ENCODE results near the gene KIAA0753. TPM values are rescaled to one million over a fixed set of nuclear protein-coding genes. Genes with fewer than 3 reads are reported as not detected.

Gene KIAA0753
- total RNA-seq, 1 experiment from 2014 or later, result 6.9 TPM

- peaks cover 22% of the 10 kb centered on the region for H3K4me1 ChIP-seq (ENCODE audit: insufficient read depth, low read length)
- intact Hi-C loops (cut with micrococcal nuclease), result loop anchor here (2.0 kb wide), 1 partner anchor 16 kb away; no protein-coding TSS in a partner anchor
- H3F3A ChIP-seq (ENCODE audit: low read length, unreplicated experiment), result no peaks in the 10 kb centered on the region
- H3K4me3 ChIP-seq (ENCODE audit: low read length), result peak overlapping the region; percentile 43
- H3K79me2 ChIP-seq (ENCODE audit: low read length), result peaks cover 16% of the 10 kb centered on the region
- ATAC-seq (peak; percentile 77), DNase-seq (peak; percentile 46)
- no peaks in the 10 kb centered on the region for H3K9me3 ChIP-seq (ENCODE audit: low read length)
- H2AFZ ChIP-seq (ENCODE audit: low read length), result no peak overlapping the region
- TF ChIP-seq EZH2phosphoT487 (IDR thresholded peaks at IDR 0.05; ENCODE audit: borderline replicate concordance, low read length), result no peak
- TF ChIP-seq EZH2 (IDR thresholded peaks at IDR 0.05; ENCODE audit: low read length, unreplicated experiment), result no peak
- TF ChIP-seq, protein P1, sequence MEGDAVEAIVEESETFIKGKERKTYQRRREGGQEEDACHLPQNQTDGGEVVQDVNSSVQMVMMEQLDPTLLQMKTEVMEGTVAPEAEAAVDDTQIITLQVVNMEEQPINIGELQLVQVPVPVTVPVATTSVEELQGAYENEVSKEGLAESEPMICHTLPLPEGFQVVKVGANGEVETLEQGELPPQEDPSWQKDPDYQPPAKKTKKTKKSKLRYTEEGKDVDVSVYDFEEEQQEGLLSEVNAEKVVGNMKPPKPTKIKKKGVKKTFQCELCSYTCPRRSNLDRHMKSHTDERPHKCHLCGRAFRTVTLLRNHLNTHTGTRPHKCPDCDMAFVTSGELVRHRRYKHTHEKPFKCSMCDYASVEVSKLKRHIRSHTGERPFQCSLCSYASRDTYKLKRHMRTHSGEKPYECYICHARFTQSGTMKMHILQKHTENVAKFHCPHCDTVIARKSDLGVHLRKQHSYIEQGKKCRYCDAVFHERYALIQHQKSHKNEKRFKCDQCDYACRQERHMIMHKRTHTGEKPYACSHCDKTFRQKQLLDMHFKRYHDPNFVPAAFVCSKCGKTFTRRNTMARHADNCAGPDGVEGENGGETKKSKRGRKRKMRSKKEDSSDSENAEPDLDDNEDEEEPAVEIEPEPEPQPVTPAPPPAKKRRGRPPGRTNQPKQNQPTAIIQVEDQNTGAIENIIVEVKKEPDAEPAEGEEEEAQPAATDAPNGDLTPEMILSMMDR (conservative IDR thresholded peaks at IDR 0.05; ENCODE audit: low read depth, low read length), result no peak
- peak overlapping the region; percentile 48 for H3K9ac ChIP-seq (ENCODE audit: low read length)
- no TSS peak for BruUV-seq (replicated peaks)
- no peaks in the 10 kb centered on the region for H3K27me3 ChIP-seq (ENCODE audit: low read length)
- H3K36me3 ChIP-seq (ENCODE audit: low read depth, low read length), result no peaks in the 10 kb centered on the region; the same call in 1 of the 2 replicates
- CTCF ChIA-PET, result interaction anchor here (0.7 kb wide), 1 partner anchor 154 kb away, joined by 3 read pairs; no protein-coding TSS in a partner anchor
- 0 out of 2 replicates have a peak, but pooled peaks cover 4% of the 10 kb centered on the region for H4K20me1 ChIP-seq (ENCODE audit: low read length)
- peak overlapping the region; percentile 72 for H3K4me2 ChIP-seq (ENCODE audit: low read length)
- peak overlapping the region; percentile 66 for H3K27ac ChIP-seq (ENCODE audit: low read length)
- no peaks in the 10 kb centered on the region for H3K9me2 ChIP-seq (replicated peaks; ENCODE audit: low read length)
- POLR2A ChIA-PET (ENCODE audit: unreplicated experiment), result interaction anchor here (0.6 kb wide), 1 partner anchor 141 kb away, joined by 3 read pairs; no protein-coding TSS in a partner anchor
Measured at GRCh38 chr17:6627019-6627418, 13.5 kb downstream of the KIAA0753 start.

- ChIA-PET POLR2A (ENCODE audit: unreplicated experiment) (no interaction called here), CTCF (interaction anchor here (0.5 to 0.7 kb wide), 2 partner anchors 25 to 154 kb away, joined by 3 to 5 read pairs; partner anchors contain the start of gene MED31)
- H3K27ac ChIP-seq (ENCODE audit: low read length), result peak overlapping the region; percentile 66
- H3K4me3 ChIP-seq (ENCODE audit: low read length), result peak overlapping the region; percentile 43
- H3K27me3 ChIP-seq (ENCODE audit: low read length), result no peaks in the 10 kb centered on the region
- peak overlapping the region; percentile 48 for H3K9ac ChIP-seq (ENCODE audit: low read length)
- H3K4me1 ChIP-seq (ENCODE audit: insufficient read depth, low read length), result peaks cover 22% of the 10 kb centered on the region
- peaks cover 16% of the 10 kb centered on the region for H3K79me2 ChIP-seq (ENCODE audit: low read length)
- H3K9me2 ChIP-seq (replicated peaks; ENCODE audit: low read length), result no peaks in the 10 kb centered on the region
- no TSS peak for BruUV-seq (replicated peaks)
- TF ChIP-seq EZH2phosphoT487 (IDR thresholded peaks at IDR 0.05; ENCODE audit: borderline replicate concordance, low read length) (no peak), EZH2 (IDR thresholded peaks at IDR 0.05; ENCODE audit: low read length, unreplicated experiment) (no peak)
- TF ChIP-seq, protein P1 (conservative IDR thresholded peaks at IDR 0.05; ENCODE audit: low read depth, low read length), result no peak
- no peaks in the 10 kb centered on the region; the same call in 1 of the 2 replicates for H3K36me3 ChIP-seq (ENCODE audit: low read depth, low read length)
- H3K4me2 ChIP-seq (ENCODE audit: low read length), result peak overlapping the region; percentile 72
- no peaks in the 10 kb centered on the region for H3K9me3 ChIP-seq (ENCODE audit: low read length)
- ATAC-seq, result peak; percentile 83
- H2AFZ ChIP-seq (ENCODE audit: low read length), result no peak overlapping the region
- H4K20me1 ChIP-seq (ENCODE audit: low read length), result 0 out of 2 replicates have a peak, but pooled peaks cover 4% of the 10 kb centered on the region
- no peaks in the 10 kb centered on the region for H3F3A ChIP-seq (ENCODE audit: low read length, unreplicated experiment)
- intact Hi-C loops (cut with micrococcal nuclease), result loop anchor here (2.0 kb wide), 1 partner anchor 16 kb away; no protein-coding TSS in a partner anchor
- peak; percentile 10 for DNase-seq
Measured at GRCh38 chr17:6626616-6627015, 13.9 kb downstream of the KIAA0753 start.

- ATAC-seq (no peak), DNase-seq (no peak)
- H3K4me1 ChIP-seq (ENCODE audit: insufficient read depth, low read length), result peaks cover 15% of the 10 kb centered on the region
- H3K9ac ChIP-seq (ENCODE audit: low read length), result no peak overlapping the region
- intact Hi-C loops (cut with micrococcal nuclease), result no loop called here
- H3K27ac ChIP-seq (ENCODE audit: low read length), result no peak overlapping the region
- H3K4me2 ChIP-seq (ENCODE audit: low read length), result no peak overlapping the region
- no peak overlapping the region for H2AFZ ChIP-seq (ENCODE audit: low read length)
- H3K36me3 ChIP-seq (ENCODE audit: low read depth, low read length), result peaks cover 4% of the 10 kb centered on the region; the same call in 1 of the 2 replicates
- H3K4me3 ChIP-seq (ENCODE audit: low read length), result no peak overlapping the region
- H3K79me2 ChIP-seq (ENCODE audit: low read length), result peaks cover 16% of the 10 kb centered on the region
- H4K20me1 ChIP-seq (ENCODE audit: low read length), result 0 out of 2 replicates have a peak, but pooled peaks cover 4% of the 10 kb centered on the region
- no TSS peak for BruUV-seq (replicated peaks)
- no peaks in the 10 kb centered on the region for H3K27me3 ChIP-seq (ENCODE audit: low read length)
- ChIA-PET CTCF (no interaction called here), POLR2A (ENCODE audit: unreplicated experiment) (no interaction called here)
- no peaks in the 10 kb centered on the region for H3K9me3 ChIP-seq (ENCODE audit: low read length)
- TF ChIP-seq, protein P1 (conservative IDR thresholded peaks at IDR 0.05; ENCODE audit: low read depth, low read length), result no peak
- TF ChIP-seq EZH2 (IDR thresholded peaks at IDR 0.05; ENCODE audit: low read length, unreplicated experiment), result no peak
- TF ChIP-seq EZH2phosphoT487 (IDR thresholded peaks at IDR 0.05; ENCODE audit: borderline replicate concordance, low read length), result no peak
- no peaks in the 10 kb centered on the region for H3F3A ChIP-seq (ENCODE audit: low read length, unreplicated experiment)
- no peaks in the 10 kb centered on the region for H3K9me2 ChIP-seq (replicated peaks; ENCODE audit: low read length)
Measured at GRCh38 chr17:6623941-6624340, 16.6 kb downstream of the KIAA0753 start.
